ENCODE data around the gene GALNT13. TPM values are rescaled to one million over a fixed set of nuclear protein-coding genes. Genes with fewer than 3 reads are reported as not detected.
A peak's percentile ranks its signal among the peaks of the same experiment; 100 is the strongest.

The GALNT13 gene
- total RNA-seq, 1 donor: 0.36 TPM

DNA sequence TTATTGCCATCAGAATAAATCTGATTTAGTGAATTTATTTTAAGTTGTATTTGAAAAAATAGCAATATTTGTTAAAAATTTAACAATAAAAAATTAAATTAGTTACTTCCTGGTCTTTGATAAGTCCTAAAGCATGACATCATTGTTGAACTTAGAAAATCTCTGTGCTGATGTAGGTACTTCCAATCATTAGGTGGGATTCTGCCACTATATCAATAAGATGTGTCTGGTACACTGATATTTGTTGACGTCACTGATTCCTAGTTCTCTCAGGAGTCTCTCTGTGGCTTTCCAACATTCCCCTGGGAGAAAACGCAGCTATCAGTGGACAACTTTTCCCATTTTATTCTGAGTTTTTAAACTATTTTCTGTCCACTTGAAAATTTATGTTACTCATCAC, 143.5 kb downstream of the GALNT13 start:
- H3K4me1 ChIP-seq (ENCODE audit: insufficient read depth, low read length): no peaks in the 10 kb centered on the region
- H2AFZ ChIP-seq (ENCODE audit: low read length): no peak overlapping the region
- no peaks in the 10 kb centered on the region for H3K9me3 ChIP-seq (ENCODE audit: low read depth, low read length)
- no peaks in the 10 kb centered on the region for H3K36me3 ChIP-seq (ENCODE audit: insufficient read depth, low read length)
- TF ChIP-seq, protein P1, sequence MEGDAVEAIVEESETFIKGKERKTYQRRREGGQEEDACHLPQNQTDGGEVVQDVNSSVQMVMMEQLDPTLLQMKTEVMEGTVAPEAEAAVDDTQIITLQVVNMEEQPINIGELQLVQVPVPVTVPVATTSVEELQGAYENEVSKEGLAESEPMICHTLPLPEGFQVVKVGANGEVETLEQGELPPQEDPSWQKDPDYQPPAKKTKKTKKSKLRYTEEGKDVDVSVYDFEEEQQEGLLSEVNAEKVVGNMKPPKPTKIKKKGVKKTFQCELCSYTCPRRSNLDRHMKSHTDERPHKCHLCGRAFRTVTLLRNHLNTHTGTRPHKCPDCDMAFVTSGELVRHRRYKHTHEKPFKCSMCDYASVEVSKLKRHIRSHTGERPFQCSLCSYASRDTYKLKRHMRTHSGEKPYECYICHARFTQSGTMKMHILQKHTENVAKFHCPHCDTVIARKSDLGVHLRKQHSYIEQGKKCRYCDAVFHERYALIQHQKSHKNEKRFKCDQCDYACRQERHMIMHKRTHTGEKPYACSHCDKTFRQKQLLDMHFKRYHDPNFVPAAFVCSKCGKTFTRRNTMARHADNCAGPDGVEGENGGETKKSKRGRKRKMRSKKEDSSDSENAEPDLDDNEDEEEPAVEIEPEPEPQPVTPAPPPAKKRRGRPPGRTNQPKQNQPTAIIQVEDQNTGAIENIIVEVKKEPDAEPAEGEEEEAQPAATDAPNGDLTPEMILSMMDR (IDR thresholded peaks at IDR 0.05; ENCODE audit: extremely low read depth, low read depth, low read length): no peak
- DNase-seq (ENCODE audit: insufficient read length, low spot score, missing footprints): no peak
- no peak overlapping the region for H3K4me3 ChIP-seq (ENCODE audit: insufficient read depth, low read length)
- no peaks in the 10 kb centered on the region for H3K27me3 ChIP-seq (ENCODE audit: insufficient read depth, low read length)
- no peaks in the 10 kb centered on the region for H3K79me2 ChIP-seq (ENCODE audit: insufficient read depth, low read length)
- no peaks in the 10 kb centered on the region for H4K20me1 ChIP-seq (ENCODE audit: insufficient read depth, low read length)
- H3K4me2 ChIP-seq (ENCODE audit: insufficient read depth, low read length): no peak overlapping the region
- H3K27ac ChIP-seq (ENCODE audit: low read depth, low read length): no peak overlapping the region

DNA sequence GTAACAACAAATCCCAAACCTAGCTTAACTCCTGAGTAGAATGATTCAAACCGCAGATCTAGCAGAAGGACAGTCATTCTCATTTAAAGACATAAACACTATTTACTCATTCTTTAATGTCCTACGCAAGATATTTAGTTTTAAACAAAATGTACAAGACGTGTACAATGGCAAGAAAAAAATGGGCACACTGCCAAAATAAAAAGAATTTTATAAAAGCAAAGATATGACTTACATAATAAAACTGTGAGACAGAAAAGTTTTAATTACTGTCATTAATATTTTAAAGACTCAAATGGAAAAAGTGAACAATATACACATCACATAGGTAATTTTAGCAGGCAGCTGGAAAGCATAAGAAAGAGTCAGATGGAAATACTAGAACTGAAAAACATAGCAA, 157.8 kb downstream of the GALNT13 start:
- Histone ChIP-seq H2AFZ (ENCODE audit: low read length) (no peak overlapping the region), H3K4me3 (ENCODE audit: insufficient read depth, low read length) (no peak overlapping the region), H3K27me3 (ENCODE audit: insufficient read depth, low read length) (no peaks in the 10 kb centered on the region), H3K9me3 (ENCODE audit: low read depth, low read length) (no peaks in the 10 kb centered on the region), H3K27ac (ENCODE audit: low read depth, low read length) (no peak overlapping the region), H3K4me2 (ENCODE audit: insufficient read depth, low read length) (no peak overlapping the region), H3K36me3 (ENCODE audit: insufficient read depth, low read length) (no peaks in the 10 kb centered on the region), H3K79me2 (ENCODE audit: insufficient read depth, low read length) (no peaks in the 10 kb centered on the region), H4K20me1 (ENCODE audit: insufficient read depth, low read length) (no peaks in the 10 kb centered on the region), H3K4me1 (ENCODE audit: insufficient read depth, low read length) (no peaks in the 10 kb centered on the region)
- no peak for DNase-seq (ENCODE audit: insufficient read length, low spot score, missing footprints)
- TF ChIP-seq, protein P1 (IDR thresholded peaks at IDR 0.05; ENCODE audit: extremely low read depth, low read depth, low read length): no peak

DNA sequence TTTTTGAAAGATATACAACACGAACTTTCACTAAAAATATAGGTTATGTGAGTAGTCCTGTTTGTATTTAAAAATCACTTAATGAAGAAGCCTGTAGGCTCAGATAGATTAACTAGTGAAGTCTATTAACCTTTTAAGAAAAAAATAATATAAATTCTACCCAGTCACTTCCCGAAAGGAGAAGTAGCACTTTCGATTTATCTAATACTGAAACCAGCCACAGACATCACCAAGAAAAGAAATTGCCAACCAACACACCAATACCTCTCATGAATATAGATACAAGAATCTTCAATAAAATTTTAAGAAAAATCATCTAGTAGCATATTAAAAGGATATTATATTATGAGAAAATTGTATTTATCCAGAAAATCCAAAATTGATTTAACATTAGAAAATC, 160.5 kb downstream of the GALNT13 start:
- H3K27me3 ChIP-seq (ENCODE audit: insufficient read depth, low read length): no peaks in the 10 kb centered on the region

DNA sequence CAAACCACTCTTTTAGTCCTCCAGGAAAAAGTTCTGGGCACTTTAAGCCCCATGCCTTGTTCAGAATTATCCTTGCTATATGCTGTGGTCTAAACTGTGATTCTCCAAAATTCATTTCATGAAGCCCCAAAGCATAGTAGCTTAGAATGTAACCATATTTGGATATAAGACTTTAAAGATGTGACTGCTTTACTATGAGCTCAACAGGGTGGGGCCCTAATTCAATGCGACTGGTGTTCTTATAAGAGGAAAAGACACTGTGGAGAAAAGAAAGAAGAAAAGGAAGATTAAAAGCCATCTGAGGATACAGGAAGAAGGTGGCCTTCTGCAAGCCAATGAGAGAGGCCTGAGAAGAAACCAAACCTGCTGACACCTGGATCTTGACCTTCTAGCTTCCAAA, 174.8 kb downstream of the GALNT13 start:
- H3K36me3 ChIP-seq (ENCODE audit: insufficient read depth, low read length): no peaks in the 10 kb centered on the region
- H4K20me1 ChIP-seq (ENCODE audit: insufficient read depth, low read length): no peaks in the 10 kb centered on the region
- no peaks in the 10 kb centered on the region for H3K4me1 ChIP-seq (ENCODE audit: insufficient read depth, low read length)
- no peaks in the 10 kb centered on the region for H3K27me3 ChIP-seq (ENCODE audit: insufficient read depth, low read length)
- H3K4me3 ChIP-seq (ENCODE audit: insufficient read depth, low read length): no peak overlapping the region
- TF ChIP-seq, protein P1 (IDR thresholded peaks at IDR 0.05; ENCODE audit: extremely low read depth, low read depth, low read length): no peak
- no peak for DNase-seq (ENCODE audit: insufficient read length, low spot score, missing footprints)
- no peak overlapping the region for H3K27ac ChIP-seq (ENCODE audit: low read depth, low read length)
- H2AFZ ChIP-seq (ENCODE audit: low read length): no peak overlapping the region
- H3K9me3 ChIP-seq (ENCODE audit: low read depth, low read length): no peaks in the 10 kb centered on the region
- H3K4me2 ChIP-seq (ENCODE audit: insufficient read depth, low read length): no peak overlapping the region
- no peaks in the 10 kb centered on the region for H3K79me2 ChIP-seq (ENCODE audit: insufficient read depth, low read length)

More for the DNA sequence above, 160.5 kb downstream of the GALNT13 start:
- Histone ChIP-seq H3K27ac (ENCODE audit: low read depth, low read length) (no peak overlapping the region), H3K4me2 (ENCODE audit: insufficient read depth, low read length) (no peak overlapping the region), H3K9me3 (ENCODE audit: low read depth, low read length) (no peaks in the 10 kb centered on the region), H3K4me3 (ENCODE audit: insufficient read depth, low read length) (no peak overlapping the region), H3K79me2 (ENCODE audit: insufficient read depth, low read length) (no peaks in the 10 kb centered on the region), H3K36me3 (ENCODE audit: insufficient read depth, low read length) (no peaks in the 10 kb centered on the region), H2AFZ (ENCODE audit: low read length) (no peak overlapping the region), H3K4me1 (ENCODE audit: insufficient read depth, low read length) (no peaks in the 10 kb centered on the region), H4K20me1 (ENCODE audit: insufficient read depth, low read length) (no peaks in the 10 kb centered on the region)
- peak; percentile 14 for DNase-seq (ENCODE audit: insufficient read length, low spot score, missing footprints)
- TF ChIP-seq, protein P1 (IDR thresholded peaks at IDR 0.05; ENCODE audit: extremely low read depth, low read depth, low read length): no peak
